Stimulated activated CD4-positive, alpha-beta T cell treated with anti-CD3 and anti-CD28 coated beads, Interleukin-2, amount 100 ng/mL, for 4 hours (primary cell): ENCODE results near the gene ME3.

Experiments used
- DNase-seq: peaks from one replicate; pipeline ENCODE4 v3.0.0-alpha.2; 2020; ENCODE audit warnings: low read depth

The ME3 gene

DNA sequence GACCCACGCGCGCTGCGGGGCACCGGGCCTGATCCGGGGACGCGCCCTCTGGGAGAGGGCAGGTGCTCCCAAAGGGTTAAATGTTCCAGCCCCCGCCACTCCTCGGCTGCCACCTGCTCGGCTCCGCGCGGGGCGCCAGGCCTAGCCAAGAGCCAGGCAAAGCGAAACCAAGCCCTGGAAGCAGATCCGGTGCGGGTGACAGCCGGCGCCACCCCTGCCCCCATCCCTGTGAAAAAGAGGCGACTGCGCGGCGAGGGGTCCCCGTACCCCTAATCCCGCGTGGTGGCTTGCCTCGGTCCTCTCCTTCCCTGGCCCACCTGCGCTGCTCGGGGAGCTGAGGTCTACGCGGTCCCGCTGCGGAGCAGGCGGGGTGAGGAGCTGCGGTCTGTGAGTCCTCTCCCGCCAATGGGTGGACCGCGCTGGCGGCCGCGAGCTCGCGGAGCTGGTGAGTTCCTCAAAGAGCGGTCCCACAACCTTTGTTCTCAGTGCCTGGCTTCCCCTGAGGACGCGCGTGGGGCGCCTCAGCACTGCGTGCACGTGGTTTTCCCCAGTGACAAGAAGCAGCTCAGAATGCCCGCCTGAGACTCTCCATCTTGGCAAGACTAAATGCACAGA, at the start of gene ME3:
Gene ME3, minus strand, starts transcription at position 610 of the 615 bp plus-strand sequence.
- peak; percentile 51 for DNase-seq

DNA sequence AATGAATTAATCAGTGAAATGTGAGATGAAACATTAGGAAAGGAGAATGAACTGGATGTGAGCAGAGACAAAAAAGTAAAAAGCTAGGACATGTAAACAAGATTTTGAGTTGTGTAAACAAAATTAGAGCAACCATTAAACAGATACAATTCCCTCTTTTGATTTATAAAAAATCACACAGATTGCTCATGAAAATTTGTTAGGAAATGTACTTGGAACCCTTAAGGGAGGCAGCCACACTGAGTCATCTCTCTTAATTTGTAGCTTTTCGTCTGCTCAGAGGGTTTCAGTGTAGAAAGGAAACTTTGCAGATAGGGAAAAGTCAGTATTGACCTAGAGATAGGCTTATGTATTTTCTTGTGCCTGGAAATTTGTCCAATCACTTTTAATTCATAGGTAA, 49.6 kb upstream of the ME3 start:
- no peak for DNase-seq

DNA sequence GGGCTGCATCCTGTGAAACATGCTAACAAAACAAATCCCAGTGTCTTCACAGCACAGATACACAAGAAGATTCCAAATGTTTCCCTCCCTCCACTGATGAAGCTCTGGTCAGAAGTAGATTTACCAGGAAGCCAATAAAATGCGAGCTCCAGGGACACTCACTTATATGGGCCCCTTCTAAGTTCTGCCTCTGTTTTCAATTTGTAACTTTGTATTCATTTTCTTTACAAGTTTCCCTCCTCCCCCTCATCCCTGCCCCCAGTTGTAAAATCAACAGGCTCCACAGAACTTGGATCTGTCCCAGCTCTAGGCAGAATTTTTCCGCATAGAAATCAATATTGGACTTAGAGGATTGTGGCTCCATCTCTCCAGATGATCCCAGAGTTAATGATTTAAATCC, 48.1 kb upstream of the ME3 start:
- DNase-seq = no peak

DNA sequence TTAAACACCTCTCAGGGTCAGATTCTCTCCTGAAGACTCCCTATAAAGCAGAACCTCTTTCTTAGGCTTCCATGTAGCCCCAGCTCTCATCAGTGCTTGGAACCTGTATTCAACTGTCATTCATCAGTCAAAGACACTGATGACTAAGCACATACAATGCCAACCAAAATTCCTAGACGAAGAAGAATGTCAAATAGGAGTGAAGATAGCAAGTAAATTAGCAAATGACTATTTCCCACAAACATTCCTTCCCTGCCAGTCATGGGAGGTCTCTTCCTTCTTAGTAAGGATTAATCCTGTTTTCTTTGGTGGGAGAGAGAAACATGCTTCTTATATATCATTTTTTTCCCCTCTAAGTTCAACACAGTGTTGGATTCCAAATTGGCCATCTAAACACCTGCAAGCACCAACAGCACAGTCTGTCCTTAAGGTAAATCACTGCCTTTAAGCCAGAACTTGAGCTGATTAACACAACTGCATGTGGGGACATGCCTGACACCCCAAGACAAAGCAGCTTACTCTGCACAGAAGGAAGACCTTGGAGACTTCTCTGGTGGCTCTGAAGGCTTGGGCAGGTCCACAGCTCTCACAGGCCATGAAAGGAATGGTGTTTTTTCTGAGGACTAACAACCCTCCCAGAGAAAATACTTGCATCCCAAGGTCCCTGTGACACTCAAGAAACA, 47.5 kb upstream of the ME3 start:
- no peak for DNase-seq

DNA sequence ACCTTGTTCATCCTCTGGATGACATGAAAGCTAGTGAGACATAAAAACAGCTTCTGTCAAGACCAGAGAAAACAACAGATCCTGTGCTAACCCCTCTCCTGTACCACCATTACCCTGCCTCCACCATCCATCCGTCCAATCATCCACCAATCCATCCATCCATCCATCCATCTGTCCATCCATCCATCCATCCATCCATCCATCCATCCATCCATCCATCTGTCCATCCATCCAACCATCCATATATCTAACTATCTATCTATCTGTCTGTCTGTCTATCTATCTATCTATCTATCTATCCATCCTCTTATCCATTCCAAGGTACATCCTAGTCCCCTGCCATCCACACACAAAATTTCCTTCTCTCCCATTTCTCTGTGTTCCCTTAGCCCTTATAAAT, 46.6 kb upstream of the ME3 start:
- DNase-seq = no peak

DNA sequence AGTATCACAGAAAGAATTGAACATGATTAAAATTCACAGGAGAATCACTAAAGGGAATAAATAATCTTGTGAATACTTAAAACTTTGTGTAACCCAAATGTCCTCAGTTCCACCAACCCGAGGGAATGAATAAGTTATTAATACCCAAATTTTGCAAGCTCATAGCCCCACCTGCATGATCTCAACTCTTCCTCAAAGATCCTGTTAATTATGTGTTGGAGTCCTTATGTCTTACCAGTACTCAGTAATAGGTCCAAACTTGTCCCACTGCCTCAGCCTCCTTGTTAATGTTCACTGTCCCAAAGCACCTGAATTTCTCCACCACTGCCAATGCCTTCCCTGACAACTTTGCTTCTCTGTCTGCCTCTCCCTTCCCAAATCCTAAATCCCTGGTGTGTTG, 46.1 kb upstream of the ME3 start:
- DNase-seq = no peak

DNA sequence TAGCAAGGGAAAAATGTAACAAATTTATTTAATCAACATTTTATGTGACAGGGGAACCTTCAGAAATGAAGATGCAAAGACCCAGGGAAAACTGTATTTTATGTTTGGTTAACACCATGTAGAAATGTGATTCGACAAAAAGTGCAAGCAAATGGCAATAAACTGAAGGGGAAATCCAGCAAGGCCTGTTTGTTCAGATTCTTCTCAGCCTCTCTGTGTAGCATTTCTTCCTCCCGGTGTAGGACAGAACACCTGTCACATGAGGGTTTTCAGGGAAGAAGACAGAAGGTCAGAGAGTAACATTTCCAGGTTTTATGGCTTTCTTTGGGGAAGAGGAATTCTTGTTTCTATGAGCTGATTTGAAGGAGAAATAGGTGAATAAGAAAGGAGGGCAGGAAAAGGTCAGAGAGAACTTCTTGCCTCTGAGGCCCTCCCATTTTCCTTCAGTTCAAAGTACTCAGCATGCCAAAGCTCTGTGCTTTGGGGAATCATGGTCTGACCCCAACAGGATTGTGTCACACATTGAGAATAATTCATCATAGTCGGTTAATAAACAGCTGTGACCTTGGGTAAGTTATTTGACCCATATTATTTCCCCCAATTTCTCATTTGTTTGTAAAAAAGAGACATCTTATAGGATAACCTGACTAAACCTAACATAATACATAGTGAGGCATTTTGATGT, 45.5 kb upstream of the ME3 start:
- DNase-seq = no peak

DNA sequence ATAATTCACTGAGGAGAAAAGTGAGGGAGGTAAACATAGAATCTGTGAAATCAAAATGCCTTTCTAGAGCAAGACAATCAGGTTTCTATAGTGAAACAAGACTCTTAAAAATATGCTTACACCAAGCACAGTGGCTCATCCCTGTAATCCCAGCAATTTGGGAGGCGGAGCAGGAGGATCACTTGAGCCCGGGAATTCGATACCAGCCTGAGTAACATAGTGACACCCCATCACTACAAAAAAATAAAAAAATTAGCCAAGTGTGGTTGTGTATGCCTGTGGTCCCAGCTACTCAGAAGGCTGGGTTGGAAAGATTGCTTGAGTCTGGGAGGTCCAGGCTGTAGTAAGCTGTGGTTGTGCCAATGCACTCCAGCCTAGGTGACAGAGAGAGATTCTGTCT, 43.2 kb upstream of the ME3 start:
- no peak for DNase-seq

DNA sequence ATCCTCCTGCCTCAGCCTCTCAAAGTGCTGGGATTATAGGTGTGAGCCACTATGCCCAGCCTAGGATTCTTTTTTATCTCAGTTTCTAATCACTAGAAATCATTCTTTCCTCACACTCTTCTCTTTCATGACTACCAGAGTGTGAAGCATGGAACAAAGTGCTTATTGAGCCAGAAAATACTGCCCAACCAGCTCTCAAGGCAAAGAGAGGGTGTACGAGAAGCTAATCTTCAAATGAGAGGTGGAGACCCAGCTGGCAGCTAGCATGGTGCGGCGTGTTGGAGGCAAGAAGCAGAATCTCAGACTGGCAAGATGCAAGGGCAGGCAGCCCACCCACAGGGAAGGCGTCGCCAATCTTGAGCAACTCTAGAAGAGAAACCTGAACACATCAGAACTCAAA, 41.1 kb upstream of the ME3 start:
- no peak for DNase-seq

DNA sequence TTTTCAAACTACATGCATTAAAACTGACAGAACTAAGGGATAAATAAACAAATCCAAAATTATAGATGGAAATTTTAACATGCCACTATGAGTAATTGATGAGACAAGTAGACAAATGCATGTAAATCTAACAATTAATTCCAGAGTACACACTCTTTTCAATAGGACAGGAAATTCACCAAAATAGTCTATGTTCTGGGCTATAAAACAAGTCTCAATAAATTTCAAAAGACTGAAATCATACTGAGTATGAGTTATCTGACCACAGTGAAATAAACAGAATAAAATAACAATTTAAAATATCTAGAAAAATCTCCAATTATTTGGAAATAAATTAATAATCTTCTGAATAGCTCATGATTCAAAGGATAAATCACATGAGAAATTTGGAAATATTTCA, 38.5 kb upstream of the ME3 start:
- no peak for DNase-seq

DNA sequence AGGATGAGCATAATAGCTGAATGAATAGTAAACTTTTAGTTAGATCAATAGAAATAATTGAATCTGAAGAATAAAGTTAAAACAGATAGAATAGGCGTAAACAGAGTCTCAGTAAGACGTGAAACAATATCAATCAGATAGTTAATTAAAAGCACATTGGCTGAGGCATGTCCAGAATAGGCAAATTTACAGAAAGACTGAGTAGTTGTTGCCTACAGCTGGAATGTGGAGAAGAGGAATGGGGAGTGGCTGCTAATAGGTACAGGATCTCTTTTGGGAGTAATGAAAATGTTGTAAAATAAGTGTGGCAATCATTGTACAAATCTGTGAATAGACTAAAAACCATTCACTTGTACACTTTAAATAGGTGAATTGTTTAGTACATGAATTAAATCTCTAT, 36.3 kb upstream of the ME3 start:
- no peak for DNase-seq

DNA sequence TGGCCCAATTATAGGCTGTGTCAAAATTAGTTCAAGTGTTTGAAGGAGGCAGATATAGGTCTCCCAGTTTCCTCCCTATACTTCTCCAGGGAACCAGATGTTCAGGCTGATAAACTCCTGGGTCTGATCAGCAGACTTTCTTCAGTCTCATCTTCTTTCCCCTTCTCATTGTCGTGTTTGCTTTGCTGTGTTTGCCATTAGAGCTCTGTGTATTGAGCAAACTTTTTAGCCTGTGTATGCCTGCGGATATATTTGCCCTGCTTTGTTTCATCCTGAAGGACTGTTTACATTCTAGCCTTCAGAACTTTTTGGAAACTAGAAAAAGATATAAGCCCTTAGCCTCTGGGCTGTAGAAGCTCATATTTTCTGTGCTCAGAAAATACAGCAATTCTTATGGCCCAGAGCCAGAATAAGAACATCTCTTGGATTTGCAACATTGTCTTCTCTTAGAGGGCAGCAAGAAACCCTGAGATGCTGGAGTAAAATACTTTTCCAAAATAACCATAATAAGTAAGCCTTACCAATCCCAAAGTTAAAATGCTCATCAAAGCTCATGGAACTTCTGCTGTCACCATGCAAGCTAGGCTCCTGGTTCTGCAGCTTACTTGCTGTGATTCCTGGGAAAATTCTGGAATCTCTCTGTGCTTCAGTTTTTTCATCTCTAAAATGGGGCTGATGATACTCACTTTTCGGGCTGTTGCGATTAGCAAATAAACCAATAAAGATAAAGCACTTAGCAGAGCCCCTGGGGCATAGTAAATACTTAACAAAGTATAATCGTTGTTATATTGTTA, 34.1 kb upstream of the ME3 start:
- DNase-seq = no peak

DNA sequence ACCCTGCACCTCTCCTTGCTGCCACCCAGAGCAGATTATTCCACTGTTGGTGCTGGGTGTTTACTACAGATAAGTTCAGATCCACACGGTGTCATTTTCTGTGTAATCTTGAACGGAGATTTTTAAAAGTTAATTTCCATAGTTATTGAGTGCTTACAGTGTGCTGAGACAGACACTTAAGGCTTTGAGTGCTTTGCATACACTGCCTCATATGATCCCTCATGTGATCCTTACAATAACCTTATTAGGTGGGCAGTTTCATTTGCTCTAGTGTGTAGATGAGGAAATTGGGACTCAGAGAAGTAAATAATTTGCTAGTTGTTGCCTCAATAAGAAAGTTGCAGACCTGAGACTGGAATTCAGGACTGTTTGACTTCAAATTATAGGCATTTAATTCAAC, 32.3 kb upstream of the ME3 start:
- DNase-seq = no peak

DNA sequence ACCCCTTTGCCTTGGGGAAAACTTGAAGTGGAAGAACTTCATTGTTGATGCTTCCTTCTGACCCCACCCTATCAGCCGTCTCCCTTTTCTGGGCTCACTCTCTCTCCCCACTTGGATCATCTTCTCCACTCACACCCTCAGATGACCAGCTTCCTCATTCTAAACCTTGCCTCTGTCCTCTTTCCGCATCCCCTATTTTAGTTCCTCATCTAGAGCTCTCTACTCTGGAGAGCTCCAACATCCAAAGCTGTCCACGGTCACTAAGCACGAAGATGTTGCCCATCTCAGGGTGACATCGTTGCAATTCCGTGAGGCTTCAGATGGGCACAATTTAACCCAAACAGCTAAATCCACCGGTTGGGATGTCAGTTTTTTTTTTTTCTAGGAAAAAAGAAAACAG, 31.6 kb upstream of the ME3 start:
- no peak for DNase-seq

DNA sequence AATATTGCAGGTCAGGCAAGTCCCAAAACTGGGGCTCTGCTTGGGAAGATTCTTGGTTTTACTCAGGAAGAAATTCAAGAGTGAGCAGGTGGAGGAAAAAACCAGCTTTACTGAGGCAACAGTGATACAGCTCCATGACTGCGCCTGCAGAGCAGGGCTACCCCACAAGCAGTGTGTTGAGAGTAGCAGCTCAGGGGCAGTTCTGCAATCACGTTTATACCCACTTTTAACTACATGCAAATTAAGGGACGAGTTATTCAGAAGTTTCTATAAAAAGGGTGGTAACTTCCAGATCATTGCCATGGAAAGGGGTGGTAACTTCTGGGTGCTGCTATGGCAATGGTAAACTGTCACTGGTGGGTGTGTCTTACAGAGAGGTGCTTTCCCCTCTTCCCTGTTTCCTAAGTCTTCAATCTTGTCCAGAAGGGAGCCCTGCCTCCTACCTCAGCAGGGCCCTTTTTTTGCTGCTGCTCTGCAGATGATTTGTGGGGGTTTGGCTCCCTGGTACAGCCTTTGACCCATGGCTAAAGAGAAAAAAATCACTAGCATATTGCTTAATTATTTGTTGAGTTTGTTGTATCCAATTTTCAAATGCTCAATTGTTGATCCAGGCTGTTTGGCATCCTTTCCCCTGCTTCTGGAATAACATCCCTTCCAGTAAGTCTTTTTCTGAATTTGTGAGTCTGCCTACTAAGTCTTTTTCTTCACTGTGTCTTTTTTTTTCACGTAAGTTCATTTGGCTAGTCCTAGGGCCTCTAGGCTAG, 30.0 kb upstream of the ME3 start:
- DNase-seq = no peak

DNA sequence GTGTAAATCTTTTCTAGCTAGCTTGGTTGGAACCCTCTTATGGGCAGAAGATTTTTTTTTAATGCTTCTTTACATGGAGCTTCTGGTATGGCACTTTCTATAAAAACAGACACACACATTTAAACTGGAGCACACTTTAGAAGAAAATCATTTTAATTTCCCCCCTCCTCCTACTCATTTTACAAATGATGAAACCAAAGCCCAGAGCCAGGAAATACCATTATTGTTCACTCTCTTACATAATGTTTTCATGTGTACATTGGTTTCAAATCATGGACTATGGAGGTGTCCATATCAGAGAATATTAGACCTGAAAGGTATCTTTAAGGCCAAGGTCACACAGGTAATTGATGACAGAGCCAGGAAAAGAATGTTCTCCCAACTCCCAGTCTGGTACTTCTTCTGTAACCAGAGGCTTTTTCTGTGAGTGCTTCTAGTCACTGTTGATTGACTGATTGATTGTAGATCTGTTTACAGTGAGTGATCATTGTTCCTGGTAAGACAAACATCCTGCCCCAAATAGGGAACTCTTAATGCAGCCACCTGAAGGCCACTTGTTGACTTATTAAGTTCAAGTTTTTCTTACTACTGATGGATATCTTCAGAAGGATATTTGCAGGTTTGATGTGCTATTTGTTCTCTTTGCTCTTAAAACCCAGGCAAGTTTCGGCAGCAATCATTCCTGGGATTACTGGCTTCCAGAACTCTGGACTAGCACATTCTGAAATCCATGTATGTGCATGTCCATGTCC, 26.8 kb upstream of the ME3 start:
- DNase-seq = no peak

DNA sequence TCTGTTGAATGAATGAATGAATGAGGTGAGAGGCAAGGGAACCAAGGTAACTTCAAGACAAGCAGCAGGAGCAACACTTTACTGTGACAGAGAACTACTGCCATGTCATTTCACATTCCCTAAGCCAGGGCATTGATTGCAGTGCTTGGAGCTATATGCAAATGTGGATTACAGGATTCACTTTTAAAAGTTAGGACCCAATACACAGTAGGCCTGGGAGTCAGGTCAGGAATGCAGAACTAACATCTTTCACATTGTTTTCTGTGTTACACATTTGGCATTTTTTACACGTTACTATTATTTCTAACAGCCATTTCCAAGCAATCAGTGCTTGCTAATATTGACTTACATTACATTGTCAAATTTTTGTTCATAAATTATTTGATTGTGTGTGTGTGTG, 26.2 kb upstream of the ME3 start:
- no peak for DNase-seq

DNA sequence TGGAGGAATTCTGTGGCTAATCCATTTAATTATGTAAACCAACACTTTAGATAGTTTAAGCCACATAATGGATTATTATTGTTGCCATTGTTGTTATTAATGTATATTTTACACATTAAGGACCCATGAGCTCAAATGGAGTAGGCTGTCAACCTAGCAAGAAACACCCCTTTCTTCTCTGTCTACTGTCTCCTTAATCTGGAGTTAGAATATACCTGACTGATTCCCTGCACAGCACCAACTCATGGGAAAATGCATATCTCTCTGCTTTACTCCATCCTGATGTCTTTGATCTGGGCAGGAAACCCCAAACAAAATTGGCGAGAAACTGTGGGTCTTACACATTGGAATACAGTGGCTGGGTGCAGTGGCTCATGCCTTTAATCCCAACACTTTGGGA, 24.0 kb upstream of the ME3 start:
- no peak for DNase-seq

DNA sequence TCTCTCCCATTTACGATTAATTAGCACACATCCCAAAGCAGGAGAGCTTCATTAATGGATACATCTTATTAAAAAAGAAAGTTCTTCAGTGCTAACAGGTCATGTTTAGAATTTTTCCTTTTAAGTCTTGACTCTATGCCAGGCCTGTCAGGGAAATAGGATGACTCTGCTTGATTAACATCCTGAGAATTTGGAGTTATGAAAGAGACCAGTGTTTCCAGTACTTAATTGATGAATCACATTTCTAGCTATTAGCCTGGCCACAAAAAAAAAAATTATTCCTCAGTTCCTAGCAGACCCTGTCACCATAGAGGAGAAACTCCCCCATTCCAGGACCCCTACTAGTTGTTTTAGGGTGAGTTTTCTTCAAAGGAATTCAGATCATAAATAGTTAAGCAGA, 23.6 kb upstream of the ME3 start:
- no peak for DNase-seq

DNA sequence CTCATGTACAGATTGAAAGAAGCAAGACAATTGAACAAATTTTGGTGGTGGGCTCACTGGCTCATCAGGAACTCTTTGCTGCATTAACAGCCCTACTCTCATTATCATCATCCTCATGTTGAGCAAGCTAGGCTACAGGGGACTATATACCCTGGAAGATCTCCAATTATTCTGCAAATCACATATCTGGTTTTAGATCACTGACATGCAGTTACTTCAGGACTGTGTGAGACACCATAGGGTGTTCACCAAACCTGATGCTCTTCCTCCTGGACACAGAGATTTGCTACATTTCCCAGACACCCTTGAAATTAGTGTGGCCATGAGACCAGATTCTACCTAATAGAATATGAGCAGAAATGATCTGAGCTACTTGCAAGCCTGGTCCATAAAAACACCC, 23.0 kb upstream of the ME3 start:
- DNase-seq = no peak

DNA sequence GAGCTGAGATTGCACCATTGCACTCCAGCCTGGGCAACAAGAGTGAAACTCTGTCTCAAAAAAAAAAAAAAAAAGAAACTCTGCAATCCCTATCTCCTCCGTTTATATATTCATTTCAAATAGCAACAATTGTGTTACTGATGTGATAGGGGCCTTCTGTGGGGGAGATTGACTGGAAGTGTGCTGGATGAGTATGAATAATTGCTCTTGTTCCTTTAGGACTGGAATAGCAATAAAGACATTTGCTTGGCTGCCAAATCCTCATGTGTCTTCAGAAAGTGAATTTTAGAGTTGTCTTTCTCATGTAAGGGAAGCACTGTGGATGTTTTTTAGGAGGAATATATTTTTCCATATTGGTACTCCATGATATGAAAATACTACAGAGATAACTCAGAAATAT, 21.1 kb upstream of the ME3 start:
- DNase-seq = no peak
